ENCODE results near the gene BCAS1.

DNA sequence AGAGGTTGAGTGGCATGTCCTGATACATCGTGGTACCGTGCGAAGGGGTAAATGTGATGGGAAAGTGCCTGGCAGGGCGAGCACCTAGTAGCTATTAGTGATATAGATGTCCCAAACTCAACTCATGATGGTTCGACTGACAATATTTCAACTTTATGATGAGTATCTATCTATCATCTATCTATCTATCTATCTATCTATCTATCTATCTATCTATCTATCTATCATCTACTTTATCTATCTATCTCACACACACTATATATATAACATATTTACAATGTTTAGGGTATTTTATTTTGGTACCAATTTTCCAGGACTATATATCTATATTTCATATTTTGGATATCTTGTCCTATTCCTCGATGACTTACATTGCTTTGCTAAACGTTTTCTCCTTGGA lies 5.5 kb downstream of the BCAS1 start:
- TF ChIP-seq, protein P1, sequence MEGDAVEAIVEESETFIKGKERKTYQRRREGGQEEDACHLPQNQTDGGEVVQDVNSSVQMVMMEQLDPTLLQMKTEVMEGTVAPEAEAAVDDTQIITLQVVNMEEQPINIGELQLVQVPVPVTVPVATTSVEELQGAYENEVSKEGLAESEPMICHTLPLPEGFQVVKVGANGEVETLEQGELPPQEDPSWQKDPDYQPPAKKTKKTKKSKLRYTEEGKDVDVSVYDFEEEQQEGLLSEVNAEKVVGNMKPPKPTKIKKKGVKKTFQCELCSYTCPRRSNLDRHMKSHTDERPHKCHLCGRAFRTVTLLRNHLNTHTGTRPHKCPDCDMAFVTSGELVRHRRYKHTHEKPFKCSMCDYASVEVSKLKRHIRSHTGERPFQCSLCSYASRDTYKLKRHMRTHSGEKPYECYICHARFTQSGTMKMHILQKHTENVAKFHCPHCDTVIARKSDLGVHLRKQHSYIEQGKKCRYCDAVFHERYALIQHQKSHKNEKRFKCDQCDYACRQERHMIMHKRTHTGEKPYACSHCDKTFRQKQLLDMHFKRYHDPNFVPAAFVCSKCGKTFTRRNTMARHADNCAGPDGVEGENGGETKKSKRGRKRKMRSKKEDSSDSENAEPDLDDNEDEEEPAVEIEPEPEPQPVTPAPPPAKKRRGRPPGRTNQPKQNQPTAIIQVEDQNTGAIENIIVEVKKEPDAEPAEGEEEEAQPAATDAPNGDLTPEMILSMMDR (IDR thresholded peaks at IDR 0.05) = no peak
- no peak for TF ChIP-seq POLR2A (IDR thresholded peaks at IDR 0.05)

Data from adrenal gland (tissue), 5 donors.